Urothelium cell line (cell line): Measurements from ENCODE around the gene ANKRD7.

Experiments
- DNase-seq: peaks from one replicate; pipeline ENCODE4 v3.0.0; 2011; ENCODE audit warnings: low spot score, mixed read lengths
- FAIRE-seq: peaks from 2 replicates; lab custom pipeline; 2011; peaks lifted over from hg19 to GRCh38; lab: Jason Lieb, UNC

Gene ANKRD7, protein sequence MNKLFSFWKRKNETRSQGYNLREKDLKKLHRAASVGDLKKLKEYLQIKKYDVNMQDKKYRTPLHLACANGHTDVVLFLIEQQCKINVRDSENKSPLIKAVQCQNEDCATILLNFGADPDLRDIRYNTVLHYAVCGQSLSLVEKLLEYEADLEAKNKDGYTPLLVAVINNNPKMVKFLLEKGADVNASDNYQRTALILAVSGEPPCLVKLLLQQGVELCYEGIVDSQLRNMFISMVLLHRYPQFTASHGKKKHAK

DNA sequence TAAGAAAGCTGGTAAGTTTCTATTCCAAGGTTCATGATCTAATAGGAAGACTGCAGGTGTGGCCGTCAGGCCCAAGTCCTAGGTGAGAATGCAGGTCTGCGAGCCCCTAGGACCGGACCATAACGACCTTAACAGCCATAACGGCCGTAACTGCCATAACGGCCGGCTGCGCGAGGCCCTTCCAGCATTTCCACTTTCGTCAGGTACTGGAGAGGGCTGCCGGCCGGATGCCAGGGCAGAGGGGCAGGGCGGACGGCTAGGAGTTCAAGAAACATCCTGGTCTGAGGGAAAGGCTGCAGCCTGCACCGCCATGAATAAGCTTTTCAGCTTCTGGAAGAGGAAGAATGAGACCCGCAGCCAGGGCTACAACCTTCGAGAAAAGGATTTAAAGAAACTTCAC lies at the start of gene ANKRD7:
Gene ANKRD7 (plus strand): TSS at position 184 of the 400 bp plus-strand sequence. CDS start 127 bp downstream, at position 311.
- DNase-seq (no peak), FAIRE-seq (no peak)

DNA sequence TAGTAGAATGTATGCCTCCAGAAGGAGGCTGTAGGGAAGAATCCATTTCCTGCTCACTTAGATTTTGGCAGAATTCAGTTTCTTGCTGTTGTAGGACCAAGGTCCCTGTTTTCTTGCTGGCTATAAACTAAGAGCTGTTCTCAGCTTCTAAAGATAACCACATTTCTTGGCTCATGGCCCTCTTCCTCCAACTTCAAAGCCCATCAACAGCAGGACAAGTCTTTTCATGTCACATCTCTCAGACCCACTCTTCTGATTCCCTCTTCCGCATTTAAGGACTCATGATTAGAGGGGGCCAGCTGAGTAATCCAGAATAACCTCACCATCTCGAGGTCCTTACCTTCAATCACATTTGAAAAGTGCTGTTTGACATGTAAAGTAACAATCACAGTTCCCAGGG lies 48.8 kb upstream of the ANKRD7 start:
- FAIRE-seq (no peak), DNase-seq (no peak)

DNA sequence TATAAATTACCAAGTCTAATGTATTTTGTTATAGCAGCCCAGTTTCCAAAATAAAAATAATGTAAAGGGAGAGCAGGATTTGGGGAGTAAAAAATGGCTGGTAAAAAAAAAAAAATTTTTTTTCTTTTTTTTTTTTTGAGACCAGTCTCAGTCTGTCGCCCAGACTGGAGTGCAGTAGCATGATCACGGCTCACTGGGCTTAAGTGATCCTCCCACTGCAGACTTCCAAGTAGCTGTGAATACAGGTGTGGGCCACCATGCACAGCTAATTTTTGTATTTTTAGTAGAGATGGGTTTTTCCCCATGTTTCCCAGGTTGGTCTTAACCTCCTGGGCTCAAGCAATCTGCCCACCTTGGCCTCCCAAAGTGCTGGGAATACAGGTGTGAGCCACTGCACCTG lies 45.3 kb upstream of the ANKRD7 start:
- no peak for FAIRE-seq

DNA sequence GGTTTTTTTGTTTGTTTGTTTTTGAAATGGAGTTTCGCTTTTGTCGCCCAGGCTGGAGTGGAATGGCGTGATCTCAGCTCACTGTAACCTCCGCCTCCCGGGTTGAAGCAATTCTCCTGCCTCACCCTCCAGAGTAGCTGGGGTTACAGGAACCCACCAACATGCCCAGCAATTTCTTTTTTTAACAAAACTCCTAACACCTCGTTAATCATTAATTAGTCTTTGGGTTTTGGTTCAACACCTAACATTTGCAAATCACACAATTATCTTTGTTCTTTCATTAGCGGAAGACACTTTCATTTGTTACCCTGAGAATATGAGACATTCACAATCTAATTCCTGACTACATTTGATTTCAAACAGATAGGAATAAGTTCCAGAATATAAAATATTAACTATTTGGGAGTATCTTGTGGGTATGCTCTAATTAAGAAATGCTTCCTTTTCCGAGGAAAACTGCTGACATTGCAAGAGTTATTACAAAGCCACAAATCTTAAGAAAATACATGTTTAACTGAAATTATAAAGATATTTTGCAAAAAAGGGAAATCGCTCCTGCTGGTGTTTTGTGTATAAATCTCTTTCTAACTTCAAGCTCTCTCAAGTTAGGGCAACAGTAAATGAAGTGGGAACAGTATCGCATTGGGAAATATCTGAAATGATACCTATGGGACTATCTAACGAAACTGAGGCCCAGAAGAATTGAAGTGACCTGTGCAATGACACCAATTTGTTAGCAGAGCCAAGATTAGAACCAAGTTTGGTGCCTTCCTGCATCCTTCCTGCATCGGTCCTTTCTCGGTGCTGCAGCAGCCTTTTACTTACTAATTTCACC lies 41.7 kb upstream of the ANKRD7 start:
- peak; percentile 2 for DNase-seq
- FAIRE-seq, result no peak

More for the DNA sequence above, 45.3 kb upstream of the ANKRD7 start:
- no peak for DNase-seq

DNA sequence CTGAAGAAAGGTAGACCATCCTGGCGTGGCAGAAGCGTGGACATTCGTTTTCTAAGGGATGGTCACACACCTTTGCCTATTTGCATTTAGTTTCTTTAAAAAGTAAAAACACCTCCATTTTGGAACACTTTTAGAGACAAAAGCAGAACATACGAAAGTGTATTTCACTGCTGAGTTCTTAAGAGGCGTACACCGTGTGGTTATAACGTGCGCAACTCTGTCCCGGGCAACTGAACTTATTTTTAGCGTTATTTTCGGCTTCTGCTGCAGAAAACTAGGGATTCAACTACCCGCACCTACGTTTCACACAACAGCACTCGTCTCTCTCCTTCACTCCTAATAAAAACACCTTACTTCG lies 41.1 kb upstream of the ANKRD7 start:
- no peak for FAIRE-seq
- peak; percentile 1 for DNase-seq

DNA sequence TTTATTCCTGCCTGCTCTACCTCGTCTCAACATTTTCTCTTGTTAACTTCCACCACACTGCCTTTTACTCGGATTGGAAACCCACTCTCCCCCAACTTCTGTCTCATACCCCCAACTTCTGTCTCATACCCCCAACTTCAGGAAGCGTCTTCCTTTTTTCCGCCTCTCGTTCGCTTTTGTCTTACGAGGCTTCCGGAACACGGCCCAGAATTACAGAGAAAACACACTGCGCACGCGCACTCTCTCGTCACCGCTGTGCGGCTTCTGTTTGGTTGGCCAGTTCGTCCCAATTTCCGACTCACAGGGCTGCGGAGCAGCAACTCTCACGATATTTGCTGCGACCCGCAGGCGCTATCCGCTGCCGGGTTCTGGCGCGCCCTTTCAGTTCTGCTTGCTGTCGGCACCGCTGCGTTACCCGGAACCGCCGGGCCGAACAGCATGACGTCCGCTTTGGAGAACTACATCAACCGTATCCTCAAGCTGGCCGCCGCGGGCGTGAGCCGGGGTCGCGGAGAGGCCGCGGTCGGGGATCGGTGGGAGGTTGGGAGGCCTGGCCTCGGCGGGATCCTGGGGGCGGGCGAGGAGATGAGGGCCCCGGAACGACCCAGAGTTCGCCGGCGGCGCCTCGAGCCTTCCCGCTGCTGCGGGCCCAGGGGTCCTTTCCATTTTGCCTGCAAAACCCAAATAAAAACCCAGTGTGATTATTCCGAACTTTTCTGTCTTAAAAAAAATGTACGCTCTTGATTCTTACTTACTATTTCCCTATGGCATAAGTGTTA lies 40.5 kb upstream of the ANKRD7 start, which contains the start of gene LSM8:
Gene LSM8 (plus strand): TSS at position 379 of the 779 bp plus-strand sequence. CDS start 60 bp downstream, at position 439.
- FAIRE-seq (peak; percentile 35), DNase-seq (peak; percentile 92)

DNA sequence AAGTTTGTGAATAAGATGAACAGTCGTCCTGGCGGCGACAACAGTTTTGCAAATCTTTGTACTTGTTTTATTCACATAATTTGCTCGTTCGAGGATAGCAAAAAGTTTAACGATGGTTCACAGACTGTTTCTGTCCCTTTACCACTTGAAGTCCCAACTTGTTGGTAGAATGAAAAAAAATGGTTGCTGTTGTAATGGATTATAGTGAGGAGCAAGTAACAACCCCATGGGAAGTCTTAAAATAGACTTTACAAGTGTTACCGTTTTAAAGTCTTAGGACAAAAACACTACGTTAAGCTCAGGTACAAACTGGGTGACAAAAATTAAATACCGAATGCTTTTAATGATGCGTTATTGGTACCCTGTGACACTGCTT lies 40.0 kb upstream of the ANKRD7 start:
- FAIRE-seq, result no peak
- no peak for DNase-seq

DNA sequence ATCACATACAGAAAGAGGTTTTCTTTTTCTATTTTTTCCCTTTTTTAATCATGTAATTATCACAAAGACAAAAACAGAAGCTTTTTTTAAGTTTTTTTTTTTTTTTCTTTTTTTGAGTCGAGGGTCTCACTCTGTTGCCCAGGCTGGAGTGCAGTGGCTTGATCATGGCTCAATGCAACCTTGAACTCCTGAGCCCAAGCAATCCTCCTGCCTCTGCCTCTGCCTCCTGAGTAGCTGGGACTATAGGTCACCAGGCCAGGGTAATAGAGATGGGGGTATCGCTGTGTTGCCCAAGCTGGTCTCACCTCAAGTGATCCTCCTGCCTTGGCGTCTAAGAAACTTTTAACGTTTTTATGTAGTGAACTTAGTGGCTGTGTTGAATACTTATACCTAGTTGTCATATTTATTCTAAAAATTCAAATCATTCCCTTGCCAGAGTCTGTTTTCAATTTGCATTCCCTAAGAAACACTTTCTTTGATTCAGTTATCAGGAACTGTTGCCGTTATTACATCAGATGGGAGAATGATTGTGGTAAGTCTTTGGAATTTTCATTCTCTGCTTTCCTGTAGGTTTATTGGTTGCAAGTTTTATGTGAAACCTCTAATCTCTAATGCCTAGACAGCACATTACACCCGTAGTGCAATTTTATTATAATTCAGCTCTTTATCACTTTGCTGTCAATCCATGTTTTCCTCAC lies 39.2 kb upstream of the ANKRD7 start:
- no peak for FAIRE-seq
- no peak for DNase-seq

DNA sequence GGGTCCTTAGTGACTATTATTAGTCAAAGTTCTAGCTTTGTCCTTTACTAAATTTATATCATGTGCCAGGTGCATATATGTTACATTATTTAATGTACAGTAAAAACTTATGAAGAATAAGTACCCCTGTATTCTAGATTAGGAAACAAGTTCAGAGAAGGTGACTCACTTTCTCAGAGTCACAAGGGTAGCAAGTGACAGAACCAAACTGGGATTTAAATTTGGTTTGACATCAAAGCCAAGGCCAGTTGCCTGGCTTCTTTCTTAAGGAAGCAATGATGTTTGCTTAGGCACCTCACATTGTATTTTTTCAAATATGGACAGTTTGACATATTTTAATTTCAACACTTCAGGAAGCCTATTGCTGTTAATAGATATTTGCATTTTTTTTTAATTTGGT lies 38.0 kb upstream of the ANKRD7 start:
- no peak for DNase-seq

DNA sequence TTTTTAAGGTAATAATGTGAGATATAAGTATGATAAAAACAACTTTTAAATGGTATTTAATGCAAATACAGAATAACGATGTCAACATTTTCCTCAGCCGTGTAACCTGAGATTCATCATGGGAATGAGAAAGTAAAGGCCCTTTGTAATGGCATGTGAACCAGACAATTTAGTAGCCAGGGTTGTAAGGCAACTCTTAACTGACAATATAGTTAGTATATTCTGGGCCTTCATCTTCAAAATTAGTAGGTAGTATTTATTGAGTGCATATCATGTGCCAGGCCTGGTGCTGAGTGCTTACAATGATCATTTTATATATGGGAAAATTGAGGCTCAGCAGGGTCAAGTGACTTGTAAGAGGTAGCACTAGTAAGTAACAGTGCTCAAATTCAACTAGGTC lies 29.9 kb upstream of the ANKRD7 start:
- FAIRE-seq, result no peak
- DNase-seq, result no peak

More for the DNA sequence above, 38.0 kb upstream of the ANKRD7 start:
- FAIRE-seq, result no peak

DNA sequence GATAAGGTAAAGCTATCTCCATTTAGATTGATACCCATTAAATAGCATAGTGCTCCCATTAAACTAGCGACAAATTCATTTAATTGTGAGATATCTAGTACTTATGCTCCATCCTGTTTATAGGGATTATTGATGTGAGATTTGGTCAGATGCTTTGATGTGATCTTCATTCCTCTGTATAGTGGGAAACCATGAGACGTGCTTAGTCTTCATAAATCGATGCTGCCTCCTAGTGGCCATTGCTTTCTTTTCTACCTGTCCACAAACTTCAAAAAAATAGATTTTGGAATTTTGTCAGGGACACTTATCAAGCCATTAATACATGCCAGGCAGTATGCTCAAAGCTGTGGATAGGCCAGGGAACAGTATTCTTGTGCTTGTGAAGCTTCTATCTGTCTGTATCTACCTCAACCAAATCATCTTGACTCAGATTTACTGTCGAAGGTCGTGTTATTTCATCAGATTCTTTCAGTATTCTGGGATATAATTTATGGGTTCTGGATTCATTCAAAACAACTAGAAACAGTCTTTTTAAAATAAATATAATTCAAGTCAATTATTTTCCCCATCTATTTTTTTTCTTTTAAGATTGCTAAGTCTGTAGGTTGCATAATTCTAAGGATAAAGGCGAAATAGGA lies 28.5 kb upstream of the ANKRD7 start:
- DNase-seq (peak; percentile 20), FAIRE-seq (no peak)

DNA sequence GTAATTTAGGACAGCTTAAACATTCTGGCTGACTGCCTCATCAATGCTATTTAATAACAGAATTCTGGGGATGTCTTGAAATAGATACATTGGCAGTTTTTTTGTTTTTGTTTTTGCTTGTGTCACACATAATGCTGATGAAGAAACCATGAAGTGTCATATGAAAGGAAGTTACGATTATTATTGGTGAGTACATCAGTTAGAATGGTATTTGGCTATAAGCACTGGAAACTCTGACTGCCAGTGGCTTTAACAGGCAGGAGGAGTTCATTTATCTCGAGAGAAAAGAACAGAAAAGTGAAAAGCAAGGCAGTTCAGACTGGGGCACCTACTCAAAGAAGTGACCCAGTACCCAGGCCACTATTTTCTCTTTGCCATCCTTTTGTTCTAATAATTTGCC lies 22.4 kb upstream of the ANKRD7 start:
- no peak for DNase-seq
- no peak for FAIRE-seq

DNA sequence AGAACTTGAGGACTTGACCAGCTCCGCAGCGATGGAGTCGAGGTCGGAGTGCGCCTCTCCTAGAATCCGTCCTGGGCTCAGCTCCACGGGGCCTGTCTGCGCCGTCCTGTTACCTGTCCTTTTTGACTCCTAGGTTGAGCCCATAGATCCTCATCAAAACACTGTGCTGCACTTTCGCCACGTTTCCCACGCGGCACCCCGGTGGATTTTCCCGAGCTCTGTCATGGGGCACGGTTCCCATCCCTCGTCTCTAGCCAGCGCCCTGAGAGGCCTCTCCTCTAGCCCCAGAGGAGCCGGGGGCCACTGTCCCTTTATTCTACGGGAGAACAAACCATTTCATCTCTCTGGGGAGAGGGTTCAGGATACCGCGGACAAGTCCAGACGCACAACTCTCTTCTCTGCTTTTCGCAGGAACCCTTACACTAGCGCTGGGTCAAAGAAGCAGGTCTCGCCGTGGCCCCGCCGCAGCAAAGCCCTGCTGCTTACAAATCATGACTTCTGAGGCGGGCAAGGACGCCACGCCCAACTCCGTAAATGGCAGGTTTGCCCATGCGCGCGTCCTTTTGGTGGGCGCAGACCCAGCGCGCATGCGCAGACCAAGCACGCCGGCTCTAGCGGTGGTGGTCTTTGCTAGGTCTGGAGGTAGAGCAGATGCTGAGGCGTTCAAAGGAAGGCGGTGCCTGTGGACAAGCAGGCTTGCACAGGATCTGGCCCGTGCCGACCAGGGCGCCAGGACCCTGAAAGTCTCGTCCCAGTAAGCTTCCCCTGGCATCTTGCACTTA lies 10.3 kb upstream of the ANKRD7 start:
- peak; percentile 89 for FAIRE-seq
- DNase-seq, result peak; percentile 86

DNA sequence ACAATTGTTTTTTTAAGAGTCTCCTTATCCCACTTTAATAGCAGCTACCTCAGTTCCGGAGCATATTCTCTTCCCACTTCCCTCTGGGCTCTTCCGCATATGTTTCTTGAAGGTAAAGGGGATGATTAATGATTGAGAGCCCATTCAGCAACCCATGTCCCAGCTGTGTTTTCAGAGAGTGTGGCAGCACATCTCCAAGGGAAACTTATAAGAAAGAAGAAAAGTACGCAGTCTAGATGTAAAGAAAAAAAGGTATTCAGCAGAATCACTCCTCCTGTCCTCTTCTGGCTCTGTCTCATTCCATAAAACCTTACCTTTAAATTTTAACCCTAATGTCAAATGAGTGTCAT lies 9.7 kb upstream of the ANKRD7 start:
- no peak for DNase-seq
- FAIRE-seq, result no peak

DNA sequence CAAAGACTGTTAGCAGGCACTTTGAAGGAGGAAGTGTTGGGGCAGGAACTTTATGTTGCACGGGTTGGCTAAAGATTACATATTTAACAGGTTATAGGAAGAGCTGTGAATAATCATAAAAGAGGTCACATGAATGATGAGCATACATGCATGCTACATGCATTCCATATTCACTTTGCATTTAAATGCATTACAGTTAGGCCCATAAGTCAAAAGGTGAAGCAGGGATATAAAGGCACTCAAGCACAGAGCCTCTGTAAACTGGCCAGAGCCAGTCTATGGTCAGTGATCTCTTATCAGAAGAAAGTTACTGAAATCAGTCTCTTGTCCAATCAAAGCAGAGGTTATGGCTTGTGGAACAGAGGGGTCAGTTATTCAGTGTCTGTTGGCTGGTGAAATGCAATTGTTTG lies 7.3 kb upstream of the ANKRD7 start:
- DNase-seq (no peak), FAIRE-seq (no peak)

DNA sequence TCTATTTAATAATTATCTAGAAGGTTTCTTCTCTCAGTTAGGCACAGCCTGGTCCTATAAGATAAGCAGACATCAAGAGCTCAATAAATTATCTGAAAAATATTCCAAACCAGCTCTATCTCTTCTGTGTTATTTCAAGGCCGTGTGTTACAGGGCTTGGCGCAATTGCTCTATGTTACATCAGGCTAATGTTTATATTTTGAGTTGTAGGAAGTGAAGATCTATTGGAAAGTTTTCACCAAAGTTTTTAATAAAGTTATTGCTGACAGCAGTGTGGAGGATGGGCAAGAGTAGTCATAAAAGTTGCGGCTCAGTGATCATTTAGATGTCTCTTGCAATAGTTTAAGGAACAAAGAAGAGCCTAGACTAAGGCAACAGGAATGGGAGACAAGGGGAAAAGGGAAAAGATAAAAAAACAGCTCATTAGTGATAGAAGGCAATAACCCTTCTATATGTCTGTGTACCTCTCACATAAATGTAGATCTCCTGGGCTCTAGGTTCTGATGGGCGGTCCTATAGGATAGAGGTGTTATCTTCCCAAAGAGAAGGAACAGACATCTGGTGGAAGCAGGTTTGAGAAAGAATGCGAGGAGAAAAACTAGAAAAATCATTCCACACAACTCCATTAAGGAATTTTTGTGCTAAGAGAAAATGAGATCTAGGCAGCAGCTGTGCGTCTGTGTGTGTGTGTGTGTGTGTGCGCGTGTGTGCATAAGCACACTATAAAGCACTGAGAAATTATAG lies 5.9 kb upstream of the ANKRD7 start:
- no peak for FAIRE-seq
- DNase-seq, result no peak

DNA sequence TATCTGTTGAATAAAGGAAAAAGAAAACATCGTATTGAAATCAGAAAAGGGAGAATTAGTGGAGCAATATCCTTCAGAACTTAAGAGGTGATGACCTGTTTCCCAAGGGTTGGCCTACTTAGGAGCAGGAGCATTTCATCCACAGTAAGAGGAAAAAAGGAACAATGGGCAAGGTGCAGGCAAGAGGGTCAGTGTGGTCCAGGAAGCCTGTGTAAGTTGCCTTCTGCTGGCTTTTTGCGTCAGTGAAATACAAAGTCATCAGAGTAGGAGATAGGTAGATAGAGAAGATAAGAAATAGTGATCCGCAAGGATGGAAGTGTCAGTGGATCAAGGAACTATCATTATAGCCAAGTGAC lies 5.4 kb upstream of the ANKRD7 start:
- DNase-seq, result no peak
- FAIRE-seq, result no peak

DNA sequence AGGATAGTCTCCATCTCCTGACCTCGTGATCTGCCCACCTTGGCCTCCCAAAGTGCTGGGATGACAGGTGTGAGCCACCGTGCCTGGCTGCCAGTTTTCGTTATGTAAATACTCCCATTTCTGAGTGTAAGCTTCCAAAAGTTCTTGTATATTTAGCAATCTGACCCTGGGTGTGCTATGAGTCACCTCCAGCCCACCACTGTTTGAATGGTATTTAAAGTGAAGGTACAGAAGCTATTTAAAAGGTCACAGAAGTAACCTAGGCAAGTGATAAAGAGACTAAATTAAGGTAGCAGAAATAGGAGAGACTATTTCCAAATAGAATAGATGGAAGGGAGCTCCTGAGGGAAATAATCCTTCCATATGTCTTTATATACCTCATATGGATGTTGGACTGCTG lies 3.9 kb upstream of the ANKRD7 start:
- DNase-seq (no peak), FAIRE-seq (no peak)

DNA sequence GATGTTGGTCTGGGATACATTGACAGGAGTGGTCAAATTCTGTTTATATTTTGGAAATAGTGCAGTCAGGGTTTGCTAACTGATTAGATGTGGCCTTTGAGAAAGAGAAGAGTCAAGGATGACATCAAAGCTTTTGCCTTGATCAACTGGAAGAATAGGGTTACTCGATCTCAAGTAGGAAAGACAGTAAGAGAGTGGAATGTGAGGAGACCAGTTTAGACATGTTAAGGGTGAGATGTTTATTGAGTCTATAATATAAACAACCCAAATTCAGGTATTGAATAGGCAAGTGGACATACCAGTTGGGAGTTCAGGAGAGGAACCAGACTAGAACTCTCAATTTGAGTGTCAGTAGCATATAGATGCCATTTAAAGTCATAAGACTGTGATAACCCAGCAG lies 1.9 kb upstream of the ANKRD7 start:
- FAIRE-seq (no peak), DNase-seq (no peak)
